Thyroid gland (tissue), 4 donors: ENCODE data around the gene CRABP2. TPM values are rescaled to one million over a fixed set of nuclear protein-coding genes. Genes with fewer than 3 reads are reported as not detected.

Experiments
- DNase-seq, 2 donors: peaks; one replicate each; pipeline ENCODE4 v3.0.0-alpha.2; 2019
- H3K27ac ChIP-seq, 3 donors: fragments of 200-600 bp; sonication (generic); 1 replicate in 2 of 3; 2 replicates in 1 of 3; pipeline ENCODE4 v1.5.1; 2016 to 2019; ENCODE audit warnings: mild to moderate bottlenecking in 1 of 3, moderate library complexity in 1 of 3
- H3K27me3 ChIP-seq: fragments of 200-600 bp; sonication (generic); one replicate; pipeline ENCODE4 v1.5.1; 2019
- H3K36me3 ChIP-seq, 2 donors: fragments of 200-600 bp; sonication (generic); one replicate each; pipeline ENCODE4 v1.5.1; 2016 to 2019
- H3K4me1 ChIP-seq, 2 donors: fragments of 200-600 bp; sonication (generic); one replicate each; pipeline ENCODE4 v1.5.1; 2017 to 2019
- H3K4me3 ChIP-seq, 3 donors: fragments of 200-600 bp; sonication (generic); replicated peaks in 1 of 3; 1 replicate in 2 of 3; 2 replicates in 1 of 3; pipeline ENCODE4 v1.5.1; 2016; ENCODE audit warnings: mild to moderate bottlenecking in 1 of 3
- H3K9me3 ChIP-seq: fragments of 200-600 bp; sonication (generic); one replicate; pipeline ENCODE4 v1.5.1; 2017
- POLR2A ChIP-seq, 2 donors: fragments of 450-650 bp; IDR thresholded peaks; one replicate each; pipeline ENCODE4 v1.6.1; 2017; ENCODE audit warnings: antibody characterized with exemption in 2 of 2, mild to moderate bottlenecking in 2 of 2, moderate library complexity in 1 of 2
- WGBS, 2 donors: methylation state at CpG; one replicate each; pipeline ENCODE4 v1.1.5; 2017; 5-methylcytosine and 5-hydroxymethylcytosine counted together
- intact Hi-C: fragments of 100-400 bp; cut with DNase I; formaldehyde crosslinking; loops from one replicate; pipeline ENCODE4 v1.15.1; 2023
- total RNA-seq, 4 donors: library from RNA; depleted of rRNA; stranded (reverse); fragments of >200 nt; gene quantifications; one replicate each; pipeline ENCODE4 v1.2.3, GENCODE V29; 2016
- TF ChIP-seq, protein P1 (sequence below), 6 experiments: fragments of 200-600 bp in 3 of 6; fragments of 450-650 bp in 3 of 6; sonication (generic) in 3 of 6; IDR thresholded peaks; one replicate each; pipeline ENCODE4 v1.5.1; 2016 to 2019; ENCODE audit warnings: antibody characterized with exemption in 6 of 6, mild to moderate bottlenecking in 2 of 6, inconsistent platforms in 1 of 6, moderate library complexity in 1 of 6

Gene CRABP2
- total RNA-seq, 4 donors from 2014 or later = 3.0 to 15.3 (median 4.5) TPM; not detected in 1

DNA sequence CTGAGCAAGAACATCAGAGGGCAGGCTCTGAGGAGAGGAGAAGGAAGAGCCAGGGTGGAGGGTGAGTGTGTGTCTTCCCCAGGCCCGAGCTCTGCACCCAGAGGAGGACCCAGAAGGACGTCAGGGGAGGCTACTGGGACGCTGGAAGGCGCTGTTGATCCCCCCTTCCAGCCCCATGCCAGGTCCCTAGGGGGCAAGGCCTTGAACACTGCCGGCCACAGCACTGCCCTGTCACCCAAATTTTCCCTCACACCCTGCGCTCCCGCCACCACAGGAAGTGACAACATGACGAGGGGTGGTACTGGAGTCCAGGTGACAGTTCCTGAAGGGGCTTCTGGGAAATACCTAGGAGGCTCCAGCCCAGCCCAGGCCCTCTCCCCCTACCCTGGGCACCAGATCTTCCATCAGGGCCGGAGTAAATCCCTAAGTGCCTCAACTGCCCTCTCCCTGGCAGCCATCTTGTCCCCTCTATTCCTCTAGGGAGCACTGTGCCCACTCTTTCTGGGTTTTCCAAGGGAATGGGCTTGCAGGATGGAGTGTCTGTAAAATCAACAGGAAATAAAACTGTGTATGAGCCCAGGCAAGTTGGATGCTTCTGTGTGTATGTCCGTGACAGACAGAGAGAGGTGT is 46.3 kb downstream of the CRABP2 start:
- no peak for DNase-seq
- Histone ChIP-seq H3K4me3 (no peak overlapping the region), H3K4me1 (peaks cover 19 to 61% of the 10 kb centered on the region in 2 donors), H3K27me3 (no peaks in the 10 kb centered on the region), H3K9me3 (no peaks in the 10 kb centered on the region), H3K36me3 (no peaks in the 10 kb centered on the region), H3K27ac (peak overlapping the region in 1 of 3 donors; percentile 39)
- WGBS, 2 donors = 67 to 71% methylated on average over 4 to 6 of the region's 10 CpGs
- intact Hi-C loops = loop anchor here (5.0 kb wide), 1 partner anchor 77 kb away; no protein-coding TSS in a partner anchor
- TF ChIP-seq, protein P1, sequence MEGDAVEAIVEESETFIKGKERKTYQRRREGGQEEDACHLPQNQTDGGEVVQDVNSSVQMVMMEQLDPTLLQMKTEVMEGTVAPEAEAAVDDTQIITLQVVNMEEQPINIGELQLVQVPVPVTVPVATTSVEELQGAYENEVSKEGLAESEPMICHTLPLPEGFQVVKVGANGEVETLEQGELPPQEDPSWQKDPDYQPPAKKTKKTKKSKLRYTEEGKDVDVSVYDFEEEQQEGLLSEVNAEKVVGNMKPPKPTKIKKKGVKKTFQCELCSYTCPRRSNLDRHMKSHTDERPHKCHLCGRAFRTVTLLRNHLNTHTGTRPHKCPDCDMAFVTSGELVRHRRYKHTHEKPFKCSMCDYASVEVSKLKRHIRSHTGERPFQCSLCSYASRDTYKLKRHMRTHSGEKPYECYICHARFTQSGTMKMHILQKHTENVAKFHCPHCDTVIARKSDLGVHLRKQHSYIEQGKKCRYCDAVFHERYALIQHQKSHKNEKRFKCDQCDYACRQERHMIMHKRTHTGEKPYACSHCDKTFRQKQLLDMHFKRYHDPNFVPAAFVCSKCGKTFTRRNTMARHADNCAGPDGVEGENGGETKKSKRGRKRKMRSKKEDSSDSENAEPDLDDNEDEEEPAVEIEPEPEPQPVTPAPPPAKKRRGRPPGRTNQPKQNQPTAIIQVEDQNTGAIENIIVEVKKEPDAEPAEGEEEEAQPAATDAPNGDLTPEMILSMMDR (IDR thresholded peaks at IDR 0.05) = no peak
- TF ChIP-seq POLR2A (IDR thresholded peaks at IDR 0.05) = no peak

DNA sequence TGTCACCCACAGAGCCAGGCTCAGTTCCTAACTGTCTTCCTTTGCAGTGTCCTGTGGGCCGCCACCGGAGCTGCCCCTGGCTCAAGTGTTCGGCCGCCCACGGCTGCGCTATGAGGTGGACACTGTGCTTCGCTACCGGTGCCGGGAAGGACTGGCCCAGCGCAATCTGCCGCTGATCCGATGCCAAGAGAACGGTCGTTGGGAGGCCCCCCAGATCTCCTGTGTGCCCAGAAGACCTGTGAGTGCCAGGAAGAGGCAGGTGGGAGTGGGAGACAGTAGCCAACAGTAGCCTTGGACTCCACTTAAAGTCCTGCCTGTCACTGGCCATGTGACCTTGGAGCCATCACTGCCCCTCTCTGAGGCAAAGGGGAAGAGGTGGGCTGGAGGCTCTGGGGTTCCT is 46.9 kb downstream of the CRABP2 start:
- Histone ChIP-seq H3K27me3 (no peaks in the 10 kb centered on the region), H3K4me3 (no peak overlapping the region), H3K9me3 (no peaks in the 10 kb centered on the region), H3K36me3 (no peaks in the 10 kb centered on the region), H3K27ac (no peak overlapping the region), H3K4me1 (peaks cover 19 to 55% of the 10 kb centered on the region in 2 donors)
- 72 to 86% methylated on average over 11 to 14 of the region's 14 CpGs for WGBS, 2 donors
- intact Hi-C loops = loop anchor here (5.0 kb wide), 1 partner anchor 76 kb away; no protein-coding TSS in a partner anchor
- no peak for TF ChIP-seq POLR2A (IDR thresholded peaks at IDR 0.05)
- TF ChIP-seq, protein P1 (IDR thresholded peaks at IDR 0.05) = no peak
- no peak for DNase-seq

DNA sequence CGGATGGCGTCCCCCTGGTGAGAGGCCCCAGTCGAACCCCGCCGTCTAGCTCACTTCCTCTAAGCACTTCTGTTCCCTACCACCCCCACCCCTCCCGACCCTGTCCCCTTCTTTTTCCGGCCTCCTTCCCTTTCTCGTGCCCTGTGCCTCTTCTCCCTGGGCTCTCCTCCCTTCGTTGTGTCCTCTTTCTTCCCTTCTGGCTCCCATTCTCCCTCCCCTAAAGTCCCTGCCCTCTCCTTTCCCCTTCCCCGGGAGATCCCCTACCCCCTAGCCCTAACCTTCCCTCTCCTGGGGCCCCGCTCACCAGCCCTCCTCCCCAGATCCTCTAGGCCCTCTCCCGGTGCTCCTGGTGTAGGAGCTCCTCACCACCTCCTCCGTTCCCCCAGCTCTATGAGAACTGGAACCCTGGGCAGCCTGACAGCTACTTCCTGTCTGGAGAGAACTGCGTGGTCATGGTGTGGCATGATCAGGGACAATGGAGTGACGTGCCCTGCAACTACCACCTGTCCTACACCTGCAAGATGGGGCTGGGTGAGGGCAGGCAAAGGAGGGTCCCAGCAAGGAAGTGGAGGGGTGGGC is 47.6 kb downstream of the CRABP2 start:
- Histone ChIP-seq H3K4me3 (no peak overlapping the region), H3K36me3 (no peaks in the 10 kb centered on the region), H3K27me3 (no peaks in the 10 kb centered on the region), H3K27ac (no peak overlapping the region), H3K4me1 (peaks cover 16 to 49% of the 10 kb centered on the region in 2 donors), H3K9me3 (no peaks in the 10 kb centered on the region)
- 19 to 20% methylated on average over 14 to 15 of the region's 15 CpGs for WGBS, 2 donors
- no peak for DNase-seq
- no peak for TF ChIP-seq POLR2A (IDR thresholded peaks at IDR 0.05)
- TF ChIP-seq, protein P1 (IDR thresholded peaks at IDR 0.05) = peak in 1 of 6 experiments; percentile 3
- intact Hi-C loops = loop anchor here (5.0 kb wide), 1 partner anchor 76 kb away; no protein-coding TSS in a partner anchor

DNA sequence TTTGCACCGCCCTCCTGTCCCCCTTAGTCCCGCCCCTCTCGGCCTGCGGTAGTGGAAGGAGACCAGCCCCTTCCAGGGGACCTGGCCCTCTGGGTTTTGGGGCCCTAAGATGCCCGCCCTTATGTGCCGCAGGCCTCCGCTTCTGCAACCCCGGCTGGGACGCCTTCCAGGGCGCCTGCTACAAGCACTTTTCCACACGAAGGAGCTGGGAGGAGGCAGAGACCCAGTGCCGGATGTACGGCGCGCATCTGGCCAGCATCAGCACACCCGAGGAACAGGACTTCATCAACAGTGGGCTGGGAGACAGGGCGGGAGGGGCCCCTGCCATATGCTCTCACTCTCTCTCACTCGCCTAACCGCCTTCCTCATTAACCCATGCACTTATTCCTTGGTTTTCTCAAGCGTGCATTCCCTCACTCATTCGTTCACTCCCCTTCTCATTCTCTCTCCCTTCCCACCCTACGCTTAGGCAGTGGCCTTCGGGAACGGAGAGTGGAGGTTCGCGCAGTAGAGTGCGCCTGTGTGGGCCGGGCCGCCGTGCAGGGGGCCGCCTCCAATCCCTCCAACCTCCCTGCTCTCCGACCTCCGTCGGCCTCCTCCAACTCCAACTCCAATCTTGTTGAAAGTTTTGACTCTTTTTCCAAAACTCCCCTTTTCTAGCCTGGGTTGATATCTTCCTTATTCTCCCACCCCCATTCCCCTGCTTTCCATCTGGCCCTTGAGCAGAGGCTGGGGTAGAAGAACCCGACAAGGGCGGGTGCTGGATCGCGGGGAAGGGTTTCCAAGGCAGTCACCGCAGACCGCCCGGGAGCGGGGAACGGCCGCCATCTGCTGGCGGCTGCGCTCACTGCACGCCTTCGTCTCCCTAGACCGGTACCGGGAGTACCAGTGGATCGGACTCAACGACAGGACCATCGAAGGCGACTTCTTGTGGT is 48.3 kb downstream of the CRABP2 start:
- no peak overlapping the region for H3K27ac ChIP-seq
- peaks cover 15 to 41% of the 10 kb centered on the region in 2 donors for H3K4me1 ChIP-seq
- TF ChIP-seq, protein P1 (IDR thresholded peaks at IDR 0.05) = peak; percentile 75 to 98 (median 82)
- no peak for TF ChIP-seq POLR2A (IDR thresholded peaks at IDR 0.05)
- H3K9me3 ChIP-seq = no peaks in the 10 kb centered on the region
- peak; percentile 65 to 69 for DNase-seq
- H3K27me3 ChIP-seq = no peaks in the 10 kb centered on the region
- WGBS, 2 donors = 1 to 2% methylated on average over 51 to 53 of the region's 54 CpGs
- H3K4me3 ChIP-seq = peak overlapping the region in 1 of 3 donors; percentile 3
- H3K36me3 ChIP-seq = no peaks in the 10 kb centered on the region
- intact Hi-C loops = loop anchor here (5.0 kb wide), 1 partner anchor 75 kb away; no protein-coding TSS in a partner anchor
